Mucosa of descending colon (tissue), 3 donors: ENCODE results near the gene CPPED1. TPM values are rescaled to one million over a fixed set of nuclear protein-coding genes. Genes with fewer than 3 reads are reported as not detected.

ENCODE experiments used
- ATAC-seq: fragments of 200-7000 bp; cut with Tn5 transposase; one replicate; pipeline ENCODE4 v1.9.1; 2020; ENCODE audit warnings: mild to moderate bottlenecking, moderate library complexity
- DNase-seq, 3 donors: peaks; one replicate each; pipeline ENCODE4 v3.0.0-alpha.2; 2020
- H3K36me3 ChIP-seq: fragments of 200-600 bp; one replicate; pipeline ENCODE4 v1.8.0; 2021; ENCODE audit warnings: low read depth, mild to moderate bottlenecking
- H3K4me1 ChIP-seq: fragments of 200-600 bp; one replicate; pipeline ENCODE4 v1.8.0; 2021; ENCODE audit warnings: low read depth, mild to moderate bottlenecking
- H3K4me3 ChIP-seq: fragments of 200-600 bp; one replicate; pipeline ENCODE4 v1.8.0; 2021; ENCODE audit warnings: mild to moderate bottlenecking
- H3K9me3 ChIP-seq: fragments of 200-600 bp; one replicate; pipeline ENCODE4 v1.8.0; 2021; ENCODE audit warnings: mild to moderate bottlenecking
- intact Hi-C, 2 donors: fragments of 100-400 bp; cut with DNase I in 1 of 2; cut with micrococcal nuclease in 1 of 2; formaldehyde crosslinking; loops; one replicate each; pipeline versions ENCODE4 v1.11.0 to v1.11.1; 2022; cut with DNase I, micrococcal nuclease
- total RNA-seq, 3 donors: library from RNA; stranded (reverse); fragmentation: NEBNext Ultra II Directional in 2 of 3; extraction: Animal tissue kit (Norgen Biotek cat#: 25700) in 2 of 3; gene quantifications; one replicate each; pipeline versions ENCODE4 v1.2.1 to v1.2.4, GENCODE V29; 2021 to 2023
- TF ChIP-seq, protein P1 (sequence below): fragments of 200-600 bp; IDR thresholded peaks from one replicate; pipeline ENCODE4 v1.8.0; 2022; ENCODE audit warnings: antibody characterized with exemption, mild to moderate bottlenecking
- donor health status: DM: no; HTN: no; CAD: no; lungs with moderate emphysema.
- donor health status: DM: no; HTN: no; CAD: no.
- donor health status: DM: no; HTN: yes; CAD: no.

The CPPED1 gene
- total RNA-seq, 3 donors from 2014 or later: 18.9 to 25.0 (median 23.4) TPM

DNA sequence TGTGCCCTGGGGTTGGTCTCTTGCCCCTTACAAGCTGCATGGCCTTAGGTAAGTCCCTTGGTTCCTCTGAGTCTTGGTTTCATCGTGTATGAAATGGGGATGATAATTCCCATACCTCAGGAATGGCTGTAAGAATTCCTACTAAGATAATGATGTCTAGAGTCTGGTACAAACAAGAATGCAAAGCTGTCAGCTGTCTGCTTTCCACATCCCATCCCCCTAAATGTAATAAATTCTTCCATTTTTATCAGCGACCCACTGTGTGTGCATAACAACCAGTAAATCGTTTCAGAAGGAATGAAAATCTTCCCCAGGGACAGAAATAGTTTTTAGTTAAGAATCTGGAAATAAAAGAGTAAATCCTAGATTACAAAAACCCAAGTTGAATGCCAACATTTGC, 95.4 kb downstream of the CPPED1 start:
- no peaks in the 10 kb centered on the region for H3K4me1 ChIP-seq
- intact Hi-C loops: no loop called here
- H3K9me3 ChIP-seq: no peaks in the 10 kb centered on the region
- ATAC-seq: no peak
- no peak for DNase-seq
- H3K36me3 ChIP-seq: no peaks in the 10 kb centered on the region
- TF ChIP-seq, protein P1, sequence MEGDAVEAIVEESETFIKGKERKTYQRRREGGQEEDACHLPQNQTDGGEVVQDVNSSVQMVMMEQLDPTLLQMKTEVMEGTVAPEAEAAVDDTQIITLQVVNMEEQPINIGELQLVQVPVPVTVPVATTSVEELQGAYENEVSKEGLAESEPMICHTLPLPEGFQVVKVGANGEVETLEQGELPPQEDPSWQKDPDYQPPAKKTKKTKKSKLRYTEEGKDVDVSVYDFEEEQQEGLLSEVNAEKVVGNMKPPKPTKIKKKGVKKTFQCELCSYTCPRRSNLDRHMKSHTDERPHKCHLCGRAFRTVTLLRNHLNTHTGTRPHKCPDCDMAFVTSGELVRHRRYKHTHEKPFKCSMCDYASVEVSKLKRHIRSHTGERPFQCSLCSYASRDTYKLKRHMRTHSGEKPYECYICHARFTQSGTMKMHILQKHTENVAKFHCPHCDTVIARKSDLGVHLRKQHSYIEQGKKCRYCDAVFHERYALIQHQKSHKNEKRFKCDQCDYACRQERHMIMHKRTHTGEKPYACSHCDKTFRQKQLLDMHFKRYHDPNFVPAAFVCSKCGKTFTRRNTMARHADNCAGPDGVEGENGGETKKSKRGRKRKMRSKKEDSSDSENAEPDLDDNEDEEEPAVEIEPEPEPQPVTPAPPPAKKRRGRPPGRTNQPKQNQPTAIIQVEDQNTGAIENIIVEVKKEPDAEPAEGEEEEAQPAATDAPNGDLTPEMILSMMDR: no peak
- H3K4me3 ChIP-seq: no peak overlapping the region

DNA sequence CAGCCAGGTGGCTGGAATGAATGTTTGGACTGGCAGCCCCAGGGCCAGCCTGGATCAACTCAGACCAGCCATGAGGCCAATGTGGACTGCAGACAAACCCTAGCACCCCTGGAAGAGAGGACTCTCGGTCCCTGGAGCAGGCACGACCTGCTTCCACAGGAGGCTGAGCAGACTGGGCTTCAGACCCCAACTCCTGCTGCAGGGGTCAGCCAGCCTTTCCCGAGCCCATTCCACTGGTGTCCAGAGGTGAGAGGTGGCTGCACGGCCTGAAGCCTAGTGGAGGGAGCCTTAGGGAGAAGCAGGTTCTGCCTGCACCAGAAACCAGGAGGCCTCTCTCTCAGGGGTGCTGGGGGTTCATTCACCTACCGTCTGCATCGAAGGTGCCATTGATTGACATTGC, 97.1 kb downstream of the CPPED1 start:
- ATAC-seq: no peak
- TF ChIP-seq, protein P1: no peak
- no peaks in the 10 kb centered on the region for H3K9me3 ChIP-seq
- DNase-seq: no peak
- H3K4me3 ChIP-seq: no peak overlapping the region
- no peaks in the 10 kb centered on the region for H3K36me3 ChIP-seq
- H3K4me1 ChIP-seq: no peaks in the 10 kb centered on the region
- intact Hi-C loops: no loop called here

DNA sequence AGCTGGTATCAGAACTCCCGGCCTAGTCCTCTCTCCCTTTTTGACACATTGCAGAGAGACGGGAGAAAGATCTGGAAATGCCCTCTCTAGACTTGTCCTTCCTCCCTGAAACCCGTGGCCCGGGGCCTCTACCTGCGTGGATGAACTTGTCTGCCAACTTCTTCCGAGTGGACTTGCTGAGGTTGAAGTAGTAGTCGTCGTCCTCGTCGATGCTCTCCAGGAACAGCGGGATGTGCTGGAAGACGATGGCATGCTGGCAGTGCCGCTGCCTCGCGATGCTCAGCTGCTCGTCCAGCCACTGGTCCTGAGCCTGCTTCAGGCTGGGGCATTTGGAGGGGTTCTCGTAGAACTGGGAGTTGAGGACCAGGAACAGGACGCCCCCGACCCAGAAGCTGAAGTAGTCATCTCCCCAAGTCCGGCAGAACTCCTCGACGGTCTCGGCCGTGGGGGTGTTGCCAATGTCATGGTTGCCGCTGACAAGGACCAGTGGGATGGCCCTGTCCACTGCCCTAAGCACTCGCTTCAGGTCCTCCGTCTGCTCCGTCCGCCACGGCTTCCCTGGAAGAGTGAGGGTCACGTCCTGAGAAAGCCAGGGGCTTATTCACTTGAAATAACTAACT, 99.1 kb downstream of the CPPED1 start:
- H3K4me3 ChIP-seq: no peak overlapping the region
- no peaks in the 10 kb centered on the region for H3K9me3 ChIP-seq
- H3K36me3 ChIP-seq: no peaks in the 10 kb centered on the region
- no peaks in the 10 kb centered on the region for H3K4me1 ChIP-seq
- ATAC-seq: no peak
- intact Hi-C loops: no loop called here
- no peak for DNase-seq
- TF ChIP-seq, protein P1: no peak

DNA sequence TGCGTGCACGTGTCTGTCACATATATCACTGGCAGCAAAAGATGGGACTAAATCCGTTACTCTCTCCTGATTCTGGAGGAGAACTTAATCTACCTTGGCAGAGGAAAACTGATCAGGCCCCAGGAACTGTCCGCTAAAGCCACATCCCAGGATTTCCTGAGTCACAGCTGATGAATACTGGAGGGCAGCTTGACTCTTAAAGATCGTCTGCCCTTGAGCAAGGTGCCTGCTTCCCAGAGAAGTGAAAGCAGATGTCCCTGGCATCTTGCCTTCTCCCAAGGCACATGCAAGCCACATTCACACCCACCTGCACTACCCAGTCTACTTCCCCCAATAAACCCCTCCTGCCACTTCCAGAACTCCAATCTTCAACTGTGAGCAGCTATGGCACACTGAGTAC, 99.8 kb downstream of the CPPED1 start:
- TF ChIP-seq, protein P1: no peak
- no peak for ATAC-seq

DNA sequence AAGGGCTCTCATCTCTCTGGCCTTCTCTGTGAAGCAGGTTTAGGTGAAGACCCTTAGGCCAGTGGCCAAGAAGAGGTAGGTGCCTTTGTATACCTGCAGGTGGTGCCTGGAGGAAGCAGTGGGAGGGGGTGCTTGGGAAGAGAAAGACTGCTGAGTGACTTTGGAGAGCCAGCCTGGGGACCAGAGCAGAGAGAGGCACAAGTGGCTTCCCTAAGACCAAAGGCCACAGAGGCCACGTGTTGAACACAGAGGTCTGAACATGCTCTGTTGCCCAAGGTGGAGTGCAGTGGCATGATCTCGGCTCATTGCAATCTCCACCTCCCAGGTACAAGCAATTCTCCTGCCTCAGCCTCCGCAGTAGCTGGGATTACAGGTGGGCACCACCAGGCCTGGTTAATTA, 103.5 kb downstream of the CPPED1 start:
- no peaks in the 10 kb centered on the region for H3K4me1 ChIP-seq
- no peaks in the 10 kb centered on the region for H3K9me3 ChIP-seq
- ATAC-seq (no peak), DNase-seq (no peak)
- TF ChIP-seq, protein P1: no peak
- intact Hi-C loops: no loop called here
- no peaks in the 10 kb centered on the region for H3K36me3 ChIP-seq
- H3K4me3 ChIP-seq: no peak overlapping the region

More for the DNA sequence above, 99.8 kb downstream of the CPPED1 start:
- intact Hi-C loops: no loop called here
- H3K36me3 ChIP-seq: no peaks in the 10 kb centered on the region
- no peak for DNase-seq
- no peak overlapping the region for H3K4me3 ChIP-seq
- no peaks in the 10 kb centered on the region for H3K9me3 ChIP-seq
- no peaks in the 10 kb centered on the region for H3K4me1 ChIP-seq

DNA sequence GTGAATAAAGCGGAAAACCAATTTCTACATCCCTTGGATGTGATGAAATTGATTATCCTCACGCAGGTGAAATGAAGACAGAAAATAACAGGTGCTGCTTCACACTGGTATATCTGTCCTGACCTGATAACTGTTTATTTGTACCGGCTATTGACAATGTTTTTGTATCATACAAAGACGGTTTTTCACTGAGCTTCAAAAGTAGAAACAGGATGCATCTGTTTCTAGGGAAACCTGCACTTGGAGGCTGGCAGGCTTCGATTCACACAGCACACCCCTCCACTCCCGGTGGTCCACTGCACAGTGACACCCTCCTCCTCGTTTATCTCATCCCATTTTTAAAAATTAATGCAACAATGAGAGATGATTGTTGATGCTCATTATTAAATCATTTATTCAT, 104.5 kb downstream of the CPPED1 start:
- TF ChIP-seq, protein P1: no peak
- ATAC-seq (no peak), DNase-seq (no peak)
- no peak overlapping the region for H3K4me3 ChIP-seq
- no peaks in the 10 kb centered on the region for H3K36me3 ChIP-seq
- no peaks in the 10 kb centered on the region for H3K4me1 ChIP-seq
- no peaks in the 10 kb centered on the region for H3K9me3 ChIP-seq
- intact Hi-C loops: no loop called here
